RWPE2 (cell line): Measurements from ENCODE around the gene ASF1B.

ENCODE experiments used
- ATAC-seq: fragments of 200-7000 bp; cut with Tn5 transposase; 3 replicates; pipeline ENCODE4 v1.9.1; 2021; ENCODE audit warnings: low read depth
- DNase-seq: peaks from one replicate; pipeline ENCODE4 v3.0.0-alpha.2; 2020; ENCODE audit warnings: low spot score
- H3K27ac ChIP-seq: fragments of 450-650 bp; 2 replicates; pipeline ENCODE4 v1.5.1; 2017; ENCODE audit warnings: mild to moderate bottlenecking; ENCODE audit not compliant: poor library complexity, severe bottlenecking
- H3K27me3 ChIP-seq: fragments of 250-450 bp; sonication (Bioruptor Pico); 2 replicates; pipeline ENCODE4 v1.5.1; 2021; ENCODE audit warnings: mild to moderate bottlenecking, moderate library complexity; ENCODE audit not compliant: insufficient read depth, poor library complexity, severe bottlenecking
- H3K36me3 ChIP-seq: fragments of 250-450 bp; sonication (Bioruptor Pico); 2 replicates; pipeline ENCODE4 v1.5.1; 2020; ENCODE audit warnings: low read depth, mild to moderate bottlenecking, moderate library complexity
- H3K4me1 ChIP-seq: fragments of 250-450 bp; sonication (Bioruptor Pico); 2 replicates; pipeline ENCODE4 v1.5.1; 2021; ENCODE audit warnings: mild to moderate bottlenecking, moderate library complexity; ENCODE audit not compliant: insufficient read depth, poor library complexity, severe bottlenecking
- H3K4me3 ChIP-seq: fragments of 250-450 bp; sonication (Bioruptor Pico); 2 replicates; pipeline ENCODE4 v1.5.1; 2021; ENCODE audit warnings: mild to moderate bottlenecking, moderate library complexity; ENCODE audit not compliant: severe bottlenecking
- H3K9me3 ChIP-seq: fragments of 250-450 bp; sonication (Bioruptor Pico); 2 replicates; pipeline ENCODE4 v1.5.1; 2021; ENCODE audit warnings: mild to moderate bottlenecking, moderate library complexity; ENCODE audit not compliant: severe bottlenecking
- CTCF ChIP-seq: fragments of 450-650 bp; IDR thresholded peaks from one replicate; pipeline ENCODE4 v1.5.1; 2017; ENCODE audit warnings: mild to moderate bottlenecking, moderate library complexity; ENCODE audit not compliant: poor library complexity, severe bottlenecking

ASF1B gene

GRCh38 chr19:14091081-14091812 lies 45.1 kb downstream of the ASF1B start:
- ATAC-seq: peak; percentile 73
- peak overlapping the region; percentile 67 for H3K27ac ChIP-seq

GRCh38 chr19:14090509-14091080 lies 45.8 kb downstream of the ASF1B start, which contains the start of gene SAMD1:
SAMD1 (minus strand) TSS chr19:14090751.
- Histone ChIP-seq H3K9me3 (no peaks in the 10 kb centered on the region), H3K36me3 (peaks cover 20% of the 10 kb centered on the region), H3K27ac (peak within 1 kb of the TSS; percentile 67), H3K4me1 (no peaks in the 10 kb centered on the region), H3K4me3 (peak within 1 kb of the TSS; percentile 70), H3K27me3 (no peaks in the 10 kb centered on the region)
- ATAC-seq (peak; percentile 54), DNase-seq (peak; percentile 89)
- no peak for TF ChIP-seq CTCF

More at GRCh38 chr19:14091081-14091812, 45.1 kb downstream of the ASF1B start:
- Histone ChIP-seq H3K4me3 (peak overlapping the region; percentile 70), H3K36me3 (peaks cover 20% of the 10 kb centered on the region), H3K4me1 (no peaks in the 10 kb centered on the region), H3K27me3 (no peaks in the 10 kb centered on the region), H3K9me3 (no peaks in the 10 kb centered on the region)
- DNase-seq: no peak
- TF ChIP-seq CTCF: peak; percentile 33

- no peaks in the 10 kb centered on the region for H3K4me1 ChIP-seq
- H3K27ac ChIP-seq: peak overlapping the region; percentile 67
- DNase-seq: no peak
- ATAC-seq: peak; percentile 35
- no peaks in the 10 kb centered on the region for H3K27me3 ChIP-seq
- H3K9me3 ChIP-seq: no peaks in the 10 kb centered on the region
- H3K36me3 ChIP-seq: peaks cover 20% of the 10 kb centered on the region
- TF ChIP-seq CTCF: peak; percentile 36
- peak overlapping the region; percentile 64 for H3K4me3 ChIP-seq
Measured at GRCh38 chr19:14089662-14090508, 46.5 kb downstream of the ASF1B start.

GRCh38 chr19:14089412-14089661 lies 47.1 kb downstream of the ASF1B start:
- DNase-seq (no peak), ATAC-seq (no peak)
- Histone ChIP-seq H3K36me3 (peaks cover 20% of the 10 kb centered on the region), H3K4me3 (peak overlapping the region; percentile 64), H3K9me3 (no peaks in the 10 kb centered on the region), H3K27ac (peak overlapping the region; percentile 67), H3K27me3 (no peaks in the 10 kb centered on the region), H3K4me1 (no peaks in the 10 kb centered on the region)
- TF ChIP-seq CTCF: no peak
